HG03460 (cell line): ENCODE results near the gene NRTN.
"Not testable (repeated sequence)": the region's sequence is repeated elsewhere in the genome, so short reads cannot be mapped to it uniquely, and the experiment has no call there.

Source experiments
- ATAC-seq: cut with Tn5 transposase; IDR thresholded peaks from one replicate; pipeline ENCODE4 v1.9.1; 2021; ENCODE audit not compliant: unreplicated experiment

The NRTN gene

GRCh38 chr19:5804516-5805461 is at the start of gene NRTN:
Gene NRTN, plus strand, starts transcription at chr19:5805067. Its CDS starts 19,099 bp downstream, at chr19:5824166.
- ATAC-seq = no peak

GRCh38 chr19:5762608-5763217 is 42.2 kb upstream of the NRTN start:
- ATAC-seq = no peak

- ATAC-seq = no peak
These were observed 39.6 kb upstream of the NRTN start for GRCh38 chr19:5765220-5765619.

GRCh38 chr19:5767949-5768348 is 36.9 kb upstream of the NRTN start:
- ATAC-seq = no peak

- ATAC-seq = no peak
These were observed 32.5 kb upstream of the NRTN start for GRCh38 chr19:5772416-5772815.

- no peak for ATAC-seq
These were observed 31.6 kb upstream of the NRTN start for GRCh38 chr19:5773276-5773675.

GRCh38 chr19:5774921-5775320 is 29.9 kb upstream of the NRTN start:
- ATAC-seq = no peak

- ATAC-seq = no peak
These were observed 29.1 kb upstream of the NRTN start for GRCh38 chr19:5775668-5776309.

GRCh38 chr19:5778402-5778801 is 26.5 kb upstream of the NRTN start:
- ATAC-seq = no peak

- ATAC-seq = not testable (repeated sequence)
These were observed 24.0 kb upstream of the NRTN start for GRCh38 chr19:5780916-5781315.

GRCh38 chr19:5782322-5782721 is 22.5 kb upstream of the NRTN start:
- no peak for ATAC-seq

GRCh38 chr19:5782945-5783919 is 21.6 kb upstream of the NRTN start:
- ATAC-seq = no peak

GRCh38 chr19:5784581-5785147 is 20.2 kb upstream of the NRTN start, which contains the start of gene PRR22:
Gene PRR22, minus strand, starts transcription at chr19:5784746. Its CDS starts 86 bp downstream, at chr19:5784660.
- no peak for ATAC-seq

GRCh38 chr19:5785423-5785822 is 19.4 kb upstream of the NRTN start:
- no peak for ATAC-seq

GRCh38 chr19:5786593-5787408 is 18.1 kb upstream of the NRTN start:
- ATAC-seq = no peak

- ATAC-seq = no peak
These were observed 17.3 kb upstream of the NRTN start for GRCh38 chr19:5787409-5788182.

GRCh38 chr19:5788422-5788821 is 16.4 kb upstream of the NRTN start:
- ATAC-seq = no peak

GRCh38 chr19:5789351-5789761 is 15.5 kb upstream of the NRTN start:
- ATAC-seq = no peak
